AG09319 (cell line): ENCODE results near the gene NR4A3.

Experiments
- DNase-seq: peaks from one replicate; pipeline ENCODE4 v3.0.0-alpha.2; 2010; ENCODE audit warnings: low read depth; ENCODE audit errors: extremely low read depth
- CTCF ChIP-seq: IDR thresholded peaks from 2 replicates; pipeline ENCODE4 v1.5.1; 2011; ENCODE audit warnings: low read depth, mild to moderate bottlenecking, inconsistent platforms, low read length, moderate library complexity

The NR4A3 gene

DNA sequence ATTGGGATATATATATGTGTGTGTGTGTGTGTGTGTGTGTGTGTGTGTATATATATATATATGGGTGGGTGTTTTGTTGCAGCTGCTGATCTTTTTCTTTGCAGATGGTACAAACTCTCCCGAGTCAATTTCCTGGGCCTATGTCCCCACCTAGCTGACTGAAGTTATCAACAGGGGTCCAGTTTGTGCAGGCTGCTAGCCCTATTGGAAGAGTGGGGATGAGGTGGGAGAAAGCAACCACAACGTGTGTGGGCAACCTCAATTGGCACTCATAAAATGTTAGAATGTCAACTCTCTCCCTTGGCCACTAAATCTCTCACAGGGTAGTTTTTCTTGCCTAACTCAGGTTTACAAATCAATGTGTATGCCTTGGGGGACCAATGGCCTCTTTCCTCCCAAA lies 5.6 kb downstream of the NR4A3 start:
- TF ChIP-seq CTCF = no peak
- no peak for DNase-seq

- DNase-seq = no peak
- TF ChIP-seq CTCF = no peak
Measured at GRCh38 chr9:99828054-99828416, 6.3 kb downstream of the NR4A3 start.

DNA sequence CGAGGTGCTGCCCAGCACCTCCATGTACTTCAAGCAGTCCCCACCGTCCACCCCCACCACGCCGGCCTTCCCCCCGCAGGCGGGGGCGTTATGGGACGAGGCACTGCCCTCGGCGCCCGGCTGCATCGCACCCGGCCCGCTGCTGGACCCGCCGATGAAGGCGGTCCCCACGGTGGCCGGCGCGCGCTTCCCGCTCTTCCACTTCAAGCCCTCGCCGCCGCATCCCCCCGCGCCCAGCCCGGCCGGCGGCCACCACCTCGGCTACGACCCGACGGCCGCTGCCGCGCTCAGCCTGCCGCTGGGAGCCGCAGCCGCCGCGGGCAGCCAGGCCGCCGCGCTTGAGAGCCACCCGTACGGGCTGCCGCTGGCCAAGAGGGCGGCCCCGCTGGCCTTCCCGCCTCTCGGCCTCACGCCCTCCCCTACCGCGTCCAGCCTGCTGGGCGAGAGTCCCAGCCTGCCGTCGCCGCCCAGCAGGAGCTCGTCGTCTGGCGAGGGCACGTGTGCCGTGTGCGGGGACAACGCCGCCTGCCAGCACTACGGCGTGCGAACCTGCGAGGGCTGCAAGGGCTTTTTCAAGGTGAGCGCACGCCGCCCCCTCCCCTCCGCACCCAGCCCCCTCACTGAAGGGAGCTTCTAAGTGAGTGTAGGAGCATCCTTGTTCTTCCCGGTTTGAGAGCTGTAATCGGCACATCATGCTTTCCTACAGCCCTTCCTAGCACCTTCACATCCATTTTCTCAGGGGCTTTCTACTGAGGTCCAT lies 6.9 kb downstream of the NR4A3 start:
- no peak for DNase-seq
- TF ChIP-seq CTCF = no peak

DNA sequence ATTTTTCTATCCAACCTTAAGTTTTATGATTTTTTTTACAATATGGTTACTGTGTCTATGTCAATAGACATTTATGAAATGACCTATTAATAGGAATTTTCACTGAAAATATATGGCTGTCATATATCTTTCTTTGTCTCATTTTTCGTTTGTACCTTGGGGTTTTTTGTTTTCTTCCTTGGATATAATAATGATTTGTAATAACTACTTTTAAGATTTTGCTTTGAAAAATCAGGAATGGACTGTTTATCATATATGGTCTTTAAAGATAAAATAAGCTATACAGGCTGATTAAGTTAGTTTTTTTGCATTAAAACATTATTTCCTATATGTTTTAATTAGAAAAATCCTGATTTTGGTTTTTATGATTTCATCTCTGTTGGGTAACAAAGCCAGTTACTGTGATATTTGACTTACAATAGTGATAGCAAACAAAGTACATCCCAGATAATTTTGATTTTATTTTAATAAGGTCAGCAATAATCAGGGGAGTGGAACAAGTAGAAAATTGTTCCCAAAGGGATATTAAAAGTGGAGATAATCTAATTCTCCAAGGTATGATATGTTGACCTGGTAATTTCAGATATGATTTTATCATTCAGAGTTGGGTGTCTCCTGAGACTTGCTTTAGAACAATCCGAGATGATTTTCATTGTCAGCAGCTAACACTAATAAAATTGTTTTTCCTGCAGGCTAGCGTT lies 10.3 kb downstream of the NR4A3 start:
- no peak for TF ChIP-seq CTCF
- no peak for DNase-seq

DNA sequence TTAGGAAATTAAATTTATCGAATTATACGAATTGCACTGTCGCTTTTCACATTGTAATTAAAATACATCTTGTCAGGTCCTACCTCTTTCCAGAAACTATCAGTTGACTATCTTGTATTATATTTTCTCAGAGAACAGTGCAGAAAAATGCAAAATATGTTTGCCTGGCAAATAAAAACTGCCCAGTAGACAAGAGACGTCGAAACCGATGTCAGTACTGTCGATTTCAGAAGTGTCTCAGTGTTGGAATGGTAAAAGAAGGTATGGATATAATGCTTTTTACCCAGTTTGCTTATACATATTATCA lies 10.8 kb downstream of the NR4A3 start:
- DNase-seq = no peak
- TF ChIP-seq CTCF = no peak

DNA sequence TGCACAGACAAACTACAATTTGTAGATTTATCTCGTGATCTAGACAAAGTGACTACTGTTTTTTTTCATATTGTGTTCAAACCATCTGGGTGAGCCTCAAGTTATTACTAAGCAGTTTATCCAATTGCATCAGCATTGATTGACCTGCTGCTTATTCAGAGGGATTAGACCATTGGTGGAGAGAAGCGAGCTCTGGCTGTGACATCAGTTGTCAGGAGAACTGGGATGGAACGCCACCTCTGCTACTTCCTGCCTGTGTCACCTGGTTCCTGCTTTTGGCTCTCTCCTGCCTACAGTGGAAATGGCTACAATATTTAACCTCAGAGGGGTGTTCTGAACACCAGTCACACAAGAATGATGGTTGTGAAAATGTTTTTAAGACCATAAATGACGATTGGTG lies 12.1 kb downstream of the NR4A3 start:
- no peak for TF ChIP-seq CTCF
- DNase-seq = no peak

DNA sequence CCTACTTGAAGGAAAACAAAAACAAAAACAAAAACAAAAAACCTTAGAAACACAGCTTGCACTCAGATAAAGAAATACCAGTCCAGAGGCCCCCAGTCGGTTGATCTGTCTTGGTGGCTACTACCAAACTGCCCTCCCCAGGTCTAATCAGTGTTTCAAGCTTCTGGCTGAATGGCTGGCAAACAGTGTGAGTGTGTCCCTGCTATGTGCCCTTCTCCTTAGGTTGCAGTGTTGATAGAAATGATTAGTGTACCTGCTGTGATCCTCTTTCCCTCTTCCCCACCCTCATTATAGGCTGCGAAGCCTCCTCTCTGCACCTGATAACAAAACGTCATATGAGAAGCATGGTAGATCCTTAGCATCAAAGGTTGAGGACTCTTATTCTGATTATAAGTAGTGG lies 12.8 kb downstream of the NR4A3 start:
- TF ChIP-seq CTCF = no peak
- no peak for DNase-seq
